GM18526 (cell line): Measurements from ENCODE around the gene CAMTA1.

Source experiments
- POLR2A ChIP-seq: IDR thresholded peaks from 3 replicates; pipeline ENCODE4 v1.6.1; 2011; ENCODE audit not compliant: insufficient read length; ENCODE audit errors: extremely low read depth

Gene CAMTA1

GRCh38 chr1:7698641-7699040 lies 913.4 kb downstream of the CAMTA1 start:
- TF ChIP-seq POLR2A = no peak

DNA sequence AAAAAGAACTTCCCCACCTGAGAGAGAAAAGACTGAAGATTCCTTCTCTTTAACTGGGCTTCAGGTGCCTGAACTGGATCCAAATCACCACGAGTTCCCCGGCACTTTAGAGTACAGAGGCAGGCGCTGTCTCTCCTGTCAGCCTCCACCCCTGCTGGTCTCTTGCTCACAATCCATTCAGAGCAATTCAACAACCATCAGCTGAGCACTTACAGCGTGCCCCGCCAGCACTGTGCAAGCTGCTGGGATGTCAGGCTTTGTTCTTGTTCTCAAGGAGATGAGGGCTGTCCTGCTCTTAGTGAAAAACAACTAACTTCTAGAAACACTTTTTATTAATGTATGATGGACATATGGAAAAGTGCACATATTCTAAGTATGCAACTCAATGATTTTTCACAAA lies 917.1 kb downstream of the CAMTA1 start:
- TF ChIP-seq POLR2A = no peak

GRCh38 chr1:7703321-7704213 lies 918.3 kb downstream of the CAMTA1 start:
- TF ChIP-seq POLR2A = no peak

- no peak for TF ChIP-seq POLR2A
Measured at GRCh38 chr1:7704214-7705047, 919.2 kb downstream of the CAMTA1 start.

DNA sequence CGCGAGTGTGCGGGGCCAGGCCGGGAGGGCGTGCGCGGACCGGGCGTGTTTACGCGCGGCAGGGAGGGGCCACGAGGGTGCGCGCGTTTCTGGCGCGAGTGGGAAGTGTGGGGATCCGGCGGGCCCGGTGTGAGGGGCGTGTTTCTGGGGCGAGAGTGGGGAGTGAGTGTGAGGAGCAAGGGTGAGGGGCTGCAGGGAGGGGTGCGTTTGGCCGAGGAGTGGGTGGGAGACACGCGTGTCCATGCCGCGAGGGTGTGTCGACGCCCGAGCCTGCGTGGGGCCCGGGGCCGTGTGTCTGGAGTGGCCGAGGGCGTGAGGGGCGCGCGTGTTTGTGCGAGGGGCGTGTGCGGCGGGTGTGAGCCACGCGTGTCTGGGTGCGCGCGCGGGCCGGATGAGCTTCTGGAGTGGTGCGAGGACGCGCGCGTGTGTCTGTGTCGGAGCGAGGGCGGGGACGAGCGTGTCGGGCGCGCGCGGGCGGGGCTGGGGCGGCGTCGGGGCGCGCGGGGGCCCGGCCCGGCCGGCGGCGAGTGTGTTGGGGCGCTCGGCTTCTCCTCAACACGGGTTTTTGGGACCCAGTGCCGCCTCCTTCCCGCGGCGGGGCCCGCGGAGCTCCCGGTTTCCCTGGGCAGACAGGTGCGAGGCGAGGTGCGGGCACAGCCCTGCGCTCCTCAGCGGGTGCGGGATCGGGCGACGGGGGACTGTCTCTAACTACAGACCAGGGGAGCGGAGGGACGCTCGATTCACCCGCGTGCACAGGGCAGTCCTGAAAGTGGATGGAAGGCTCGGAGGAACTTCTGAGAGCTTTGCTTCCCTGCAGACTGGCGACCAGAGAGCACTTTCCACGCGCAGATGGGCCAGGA lies 920.0 kb downstream of the CAMTA1 start:
- no peak for TF ChIP-seq POLR2A

- TF ChIP-seq POLR2A = no peak
Measured at GRCh38 chr1:7705908-7706216, 920.6 kb downstream of the CAMTA1 start.

DNA sequence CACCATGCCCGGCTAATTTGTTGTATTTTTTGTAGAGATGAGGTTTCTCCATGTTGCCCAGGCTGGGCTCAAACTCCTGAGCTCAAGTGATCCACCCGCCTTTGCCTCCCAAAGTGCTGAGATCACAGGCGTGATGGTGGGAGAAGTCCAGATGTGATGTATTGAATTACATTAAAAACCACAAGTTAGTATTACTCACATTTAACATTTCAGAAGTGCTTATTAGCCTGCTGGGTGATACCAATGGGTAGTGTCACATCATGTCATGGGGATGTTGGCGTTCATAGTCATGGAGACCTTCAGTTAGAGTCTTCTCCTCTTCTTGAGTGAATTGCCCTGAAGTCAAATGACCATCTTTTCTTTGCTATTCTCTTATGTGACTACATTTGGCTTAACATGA lies 922.3 kb downstream of the CAMTA1 start:
- no peak for TF ChIP-seq POLR2A

GRCh38 chr1:7710859-7711258 lies 925.6 kb downstream of the CAMTA1 start:
- TF ChIP-seq POLR2A = no peak

DNA sequence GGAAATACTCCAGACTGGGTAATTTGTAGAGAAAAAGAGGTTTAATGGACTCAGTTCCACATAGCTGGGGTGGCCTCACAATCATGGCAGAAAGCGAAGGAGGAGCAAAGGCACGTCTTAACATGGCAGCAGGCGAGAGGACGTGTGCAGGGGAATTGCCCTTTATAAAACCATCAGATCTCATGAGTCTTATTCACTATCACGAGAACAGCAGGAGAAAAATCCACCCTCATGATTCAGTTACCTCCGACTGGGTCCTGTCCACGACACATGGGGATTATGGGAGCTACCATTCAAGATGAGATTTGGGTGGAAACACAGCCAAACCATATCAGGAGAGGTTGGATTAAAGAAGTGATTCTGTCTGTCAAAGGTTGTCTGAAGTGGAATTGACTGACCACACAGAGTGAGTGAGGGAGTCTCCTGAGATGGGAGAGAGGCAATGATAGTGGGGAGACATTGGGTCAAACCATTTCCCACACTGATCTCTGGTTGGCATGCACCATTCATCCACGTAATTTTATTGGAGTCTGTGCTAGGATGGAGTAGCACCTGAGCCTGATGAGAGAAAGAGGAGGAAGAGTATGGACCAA lies 927.6 kb downstream of the CAMTA1 start:
- no peak for TF ChIP-seq POLR2A

- no peak for TF ChIP-seq POLR2A
Measured at GRCh38 chr1:7716506-7716905, 931.3 kb downstream of the CAMTA1 start.

GRCh38 chr1:7717748-7718368 lies 932.6 kb downstream of the CAMTA1 start:
- no peak for TF ChIP-seq POLR2A

DNA sequence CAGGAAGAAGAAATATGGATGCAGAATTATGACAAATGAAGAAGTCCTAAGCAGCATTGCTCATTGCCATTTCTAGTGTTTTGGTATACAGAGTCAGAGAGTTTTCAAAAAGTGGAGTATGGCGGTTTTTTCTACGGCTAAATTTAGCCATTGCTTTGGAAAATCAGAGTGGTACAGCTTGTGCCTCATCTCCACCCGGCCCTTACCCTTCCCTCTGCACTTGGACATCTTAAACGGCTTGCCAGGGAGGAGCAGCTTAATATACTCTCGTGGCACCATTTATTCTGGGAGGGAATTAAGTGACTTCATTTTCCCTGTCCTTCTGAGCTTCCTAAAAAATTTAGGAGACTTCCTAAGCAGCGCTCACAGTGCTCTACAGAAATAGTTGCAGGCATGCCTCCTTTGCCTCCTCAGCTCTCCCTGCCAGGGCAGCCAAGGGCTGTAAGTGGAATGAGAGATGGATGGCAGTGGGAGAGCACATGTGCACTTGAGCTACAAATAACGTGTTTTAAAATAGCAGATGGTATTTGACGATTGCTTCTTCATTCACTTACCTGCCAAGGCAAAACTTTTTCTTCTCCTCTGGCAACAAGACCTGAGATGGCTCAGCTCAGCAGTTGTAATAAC lies 934.3 kb downstream of the CAMTA1 start:
- no peak for TF ChIP-seq POLR2A

DNA sequence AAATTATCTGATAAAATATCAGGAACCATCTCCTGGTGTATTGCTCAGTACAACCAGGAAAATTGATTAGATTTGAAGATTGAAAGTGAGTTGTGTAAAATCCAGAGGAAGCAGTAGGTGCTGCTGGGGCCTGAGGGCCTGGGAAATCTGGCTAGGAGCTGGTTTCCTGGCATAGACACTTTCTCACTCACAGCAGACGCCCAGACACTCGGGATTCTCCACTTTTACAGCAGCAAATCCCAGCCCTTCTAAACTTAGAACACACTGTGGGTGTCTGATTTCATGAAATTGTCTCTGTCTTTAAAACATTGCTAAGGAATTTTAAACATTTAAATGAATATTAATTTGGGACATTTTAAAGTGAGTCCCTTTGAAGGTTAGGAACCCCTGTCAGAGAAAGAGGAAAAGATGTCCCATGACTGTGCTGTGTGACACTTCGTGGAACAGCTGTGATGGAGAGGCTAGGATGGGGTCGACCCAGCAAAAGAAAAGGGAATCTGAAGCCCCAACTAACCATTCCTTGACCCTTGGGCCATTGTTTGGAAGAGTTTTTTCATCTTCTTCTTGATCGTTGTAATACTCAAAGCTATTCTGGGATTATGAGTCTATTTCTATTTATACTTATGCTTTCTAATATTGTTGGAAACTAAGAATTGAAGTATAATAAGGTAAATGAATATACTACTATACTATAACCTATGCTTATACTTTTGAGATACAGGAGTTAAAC lies 936.9 kb downstream of the CAMTA1 start:
- no peak for TF ChIP-seq POLR2A

- TF ChIP-seq POLR2A = no peak
Measured at GRCh38 chr1:7722670-7723012, 937.4 kb downstream of the CAMTA1 start.
